Kidney (tissue), 14 donors: Measurements from ENCODE around the gene IL17RB. TPM values are rescaled to one million over a fixed set of nuclear protein-coding genes. Genes with fewer than 3 reads are reported as not detected.

Experiments
- DNase-seq, 5 donors: peaks; one replicate each; pipeline ENCODE4 v3.0.0-alpha.2; 2013 to 2020
- FAIRE-seq: peaks from 2 replicates; lab custom pipeline; 2012; peaks lifted over from hg19 to GRCh38; lab: Jason Lieb, UNC
- H3K27ac ChIP-seq, 2 donors: one replicate each; pipeline ENCODE4 v1.7.0; 2013; ENCODE audit warnings: low read depth in 2 of 2, low read length in 2 of 2, inconsistent platforms in 1 of 2
- H3K27me3 ChIP-seq: one replicate; pipeline ENCODE4 v1.7.1; 2013; ENCODE audit warnings: low read length, inconsistent platforms; ENCODE audit not compliant: control insufficient read depth, insufficient read depth
- H3K36me3 ChIP-seq, 3 donors: one replicate each; pipeline versions ENCODE4 v1.7.0 to v1.7.1; 2013; ENCODE audit warnings: low read length in 3 of 3, control low read depth in 1 of 3, inconsistent platforms in 1 of 3; ENCODE audit not compliant: insufficient read depth in 3 of 3, control insufficient read depth in 2 of 3
- H3K4me1 ChIP-seq, 3 donors: one replicate each; pipeline versions ENCODE4 v1.7.0 to v1.7.1; 2013; ENCODE audit warnings: low read length in 3 of 3, inconsistent platforms in 1 of 3, low read depth in 1 of 3; ENCODE audit not compliant: control insufficient read depth in 2 of 3, insufficient read depth in 2 of 3
- H3K4me3 ChIP-seq, 3 donors: one replicate each; pipeline versions ENCODE4 v1.7.0 to v1.8.1; 2013; ENCODE audit warnings: low read length in 3 of 3, control low read depth in 1 of 3, inconsistent platforms in 1 of 3
- H3K9ac ChIP-seq, 3 donors: one replicate each; pipeline versions ENCODE4 v1.7.0 to v1.7.1; 2013; ENCODE audit warnings: low read length in 3 of 3, control low read depth in 1 of 3, inconsistent platforms in 1 of 3
- H3K9me3 ChIP-seq, 3 donors: one replicate each; pipeline versions ENCODE4 v1.7.0 to v1.7.1; 2013; ENCODE audit warnings: low read length in 3 of 3, control low read depth in 1 of 3, inconsistent platforms in 1 of 3; ENCODE audit not compliant: control insufficient read depth in 2 of 3, insufficient read depth in 1 of 3
- intact Hi-C: fragments of 100-400 bp; cut with DNase I; formaldehyde crosslinking; loops from one replicate; pipeline ENCODE4 v1.11.1; 2022
- polyA plus RNA-seq: library from polyadenylated mRNA; stranded (reverse); fragments of 350-450 nt; fragmentation: Illumina TruSeq; extraction: RNeasy Lipid Tissue Mini Kit (QIAGEN cat#74804); gene quantifications from one replicate; pipeline ENCODE4 v1.2.3, GENCODE V29; 2014; ENCODE audit warnings: low read depth, low replicate concordance; ENCODE audit not compliant: insufficient read depth
- total RNA-seq: library from RNA; stranded (reverse); fragmentation: NEBNext Ultra II Directional; extraction: Animal tissue kit (Norgen Biotek cat#: 25700); gene quantifications from one replicate; pipeline ENCODE4 v1.2.1, GENCODE V29; 2021
- TF ChIP-seq, protein P1 (sequence below): IDR thresholded peaks from 3 replicates; pipeline ENCODE4 v1.5.1; 2012; ENCODE audit warnings: mild to moderate bottlenecking, moderate library complexity, borderline replicate concordance; ENCODE audit not compliant: insufficient read depth; ENCODE audit errors: extremely low read depth
- donor health status: control.
- donor health status: control.
- donor health status: control.
- donor health status: control.
- donor health status: control.
- donor health status: DM: yes; HTN: yes; CAD: no.
- donor health status: Normal renal cell carcinoma (clear cell type).

IL17RB gene
- total and polyA plus RNA-seq, 2 donors from 2014 or later: 27.7 to 87.4 TPM

DNA sequence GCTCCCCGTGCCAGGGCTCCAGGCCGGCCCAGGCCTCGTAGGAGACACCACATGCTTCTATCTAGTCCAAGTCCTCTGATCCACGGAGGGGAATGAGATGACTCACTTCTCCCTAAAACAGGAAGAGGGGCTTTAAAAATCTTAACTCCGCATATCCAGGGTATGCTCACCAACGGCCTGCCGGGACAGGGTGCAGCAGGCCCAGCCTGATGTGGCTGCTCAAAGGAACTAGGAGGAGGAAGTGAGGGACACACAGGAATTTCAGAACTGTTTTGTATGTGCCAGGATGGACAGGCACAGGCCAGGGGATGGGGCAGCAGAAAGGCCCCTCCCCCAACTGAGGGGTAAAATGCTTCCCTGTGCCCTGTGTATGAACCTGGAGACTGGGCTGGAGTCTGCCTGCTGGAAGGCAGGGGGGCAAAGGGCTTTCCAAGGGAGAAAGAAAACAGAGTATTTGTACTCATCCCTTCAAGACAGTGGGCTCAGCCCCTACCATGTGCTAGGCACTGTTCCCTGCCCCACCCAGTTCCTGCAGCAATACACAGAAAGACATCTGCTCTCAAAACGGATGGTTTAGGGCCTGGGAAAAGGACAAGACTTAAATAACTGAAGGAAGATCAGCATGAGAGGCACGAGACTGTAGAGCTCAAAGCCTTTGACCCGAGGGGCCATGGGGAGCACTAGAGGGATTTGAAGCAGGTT is 22.3 kb upstream of the IL17RB start:
- Histone ChIP-seq H3K4me1 (no peaks in the 10 kb centered on the region), H3K9ac (no peak overlapping the region), H3K4me3 (no peak overlapping the region), H3K36me3 (peaks cover 0 to 31% (median 9%) of the 10 kb centered on the region in 3 donors), H3K27ac (no peak overlapping the region), H3K27me3 (no peaks in the 10 kb centered on the region), H3K9me3 (no peaks in the 10 kb centered on the region)
- FAIRE-seq: no peak
- intact Hi-C loops: no loop called here
- TF ChIP-seq, protein P1, sequence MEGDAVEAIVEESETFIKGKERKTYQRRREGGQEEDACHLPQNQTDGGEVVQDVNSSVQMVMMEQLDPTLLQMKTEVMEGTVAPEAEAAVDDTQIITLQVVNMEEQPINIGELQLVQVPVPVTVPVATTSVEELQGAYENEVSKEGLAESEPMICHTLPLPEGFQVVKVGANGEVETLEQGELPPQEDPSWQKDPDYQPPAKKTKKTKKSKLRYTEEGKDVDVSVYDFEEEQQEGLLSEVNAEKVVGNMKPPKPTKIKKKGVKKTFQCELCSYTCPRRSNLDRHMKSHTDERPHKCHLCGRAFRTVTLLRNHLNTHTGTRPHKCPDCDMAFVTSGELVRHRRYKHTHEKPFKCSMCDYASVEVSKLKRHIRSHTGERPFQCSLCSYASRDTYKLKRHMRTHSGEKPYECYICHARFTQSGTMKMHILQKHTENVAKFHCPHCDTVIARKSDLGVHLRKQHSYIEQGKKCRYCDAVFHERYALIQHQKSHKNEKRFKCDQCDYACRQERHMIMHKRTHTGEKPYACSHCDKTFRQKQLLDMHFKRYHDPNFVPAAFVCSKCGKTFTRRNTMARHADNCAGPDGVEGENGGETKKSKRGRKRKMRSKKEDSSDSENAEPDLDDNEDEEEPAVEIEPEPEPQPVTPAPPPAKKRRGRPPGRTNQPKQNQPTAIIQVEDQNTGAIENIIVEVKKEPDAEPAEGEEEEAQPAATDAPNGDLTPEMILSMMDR: no peak
- DNase-seq: no peak

DNA sequence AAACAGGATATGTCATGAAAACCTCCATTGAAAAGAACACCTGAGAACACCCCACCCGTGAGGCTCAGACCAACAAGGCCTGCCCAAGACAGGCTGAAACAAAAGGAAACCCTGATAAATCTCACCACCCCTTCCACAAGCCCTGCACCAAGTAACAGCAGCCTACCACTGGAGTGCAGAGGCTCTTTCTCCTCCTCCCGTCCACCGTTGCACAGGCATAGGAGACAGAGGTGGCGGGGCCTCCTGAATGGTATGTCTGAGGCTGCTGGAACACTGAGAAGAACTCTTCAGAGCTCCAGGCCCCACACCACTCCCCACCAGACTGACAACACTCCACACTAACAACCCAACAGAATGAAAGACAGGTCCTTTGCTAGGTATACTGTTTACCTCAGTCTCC is 21.6 kb upstream of the IL17RB start:
- no peak for DNase-seq
- no peak overlapping the region for H3K4me3 ChIP-seq
- intact Hi-C loops: no loop called here
- TF ChIP-seq, protein P1: no peak
- H3K4me1 ChIP-seq: no peaks in the 10 kb centered on the region
- no peaks in the 10 kb centered on the region for H3K9me3 ChIP-seq
- FAIRE-seq: no peak
- no peak overlapping the region for H3K9ac ChIP-seq
- peaks cover 0 to 24% (median 6%) of the 10 kb centered on the region in 3 donors for H3K36me3 ChIP-seq
- H3K27ac ChIP-seq: no peak overlapping the region
- H3K27me3 ChIP-seq: no peaks in the 10 kb centered on the region

DNA sequence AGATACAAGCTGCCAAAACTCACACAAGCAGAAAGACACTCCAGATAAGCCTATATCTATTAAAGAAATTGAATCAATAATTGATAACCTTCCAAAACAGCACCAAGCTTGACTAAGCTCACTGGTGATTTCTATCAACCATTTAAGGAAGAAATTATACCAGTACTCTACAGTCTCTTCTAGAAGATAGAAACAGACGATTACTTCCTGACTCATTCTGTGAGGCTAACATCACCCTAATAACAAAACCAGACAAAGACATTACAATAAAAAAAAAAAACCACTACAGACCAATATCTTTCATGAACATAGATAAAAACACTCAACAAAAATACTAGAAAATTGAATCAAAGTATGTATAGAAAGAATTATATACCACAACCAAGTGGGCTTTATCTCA is 20.3 kb upstream of the IL17RB start:
- Histone ChIP-seq H3K9ac (no peak overlapping the region), H3K9me3 (no peaks in the 10 kb centered on the region), H3K4me1 (no peaks in the 10 kb centered on the region), H3K4me3 (no peak overlapping the region), H3K27me3 (no peaks in the 10 kb centered on the region), H3K27ac (no peak overlapping the region), H3K36me3 (peaks cover 0 to 15% (median 1%) of the 10 kb centered on the region in 3 donors)
- DNase-seq (no peak), FAIRE-seq (no peak)
- intact Hi-C loops: no loop called here
- TF ChIP-seq, protein P1: no peak

DNA sequence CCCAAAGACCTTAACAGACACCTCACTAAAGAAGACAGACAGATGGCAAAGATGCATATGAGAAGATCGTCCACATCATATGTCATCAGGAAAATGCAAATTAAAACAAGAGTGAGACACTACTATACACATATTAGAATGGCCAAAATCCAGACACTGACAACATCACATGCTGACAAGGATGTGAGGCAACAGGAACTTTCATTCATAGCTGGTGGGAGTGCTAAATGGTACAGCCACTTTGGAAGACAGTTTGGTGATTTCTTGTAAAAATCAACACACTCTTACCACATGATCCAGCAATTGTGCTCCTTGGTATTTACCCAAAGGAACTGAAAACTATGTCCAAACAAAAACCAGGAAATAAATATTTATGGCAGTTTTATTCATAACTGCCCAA is 17.8 kb upstream of the IL17RB start:
- Histone ChIP-seq H3K9me3 (no peaks in the 10 kb centered on the region), H3K27ac (no peak overlapping the region), H3K36me3 (no peaks in the 10 kb centered on the region), H3K4me1 (no peaks in the 10 kb centered on the region), H3K27me3 (no peaks in the 10 kb centered on the region), H3K4me3 (no peak overlapping the region), H3K9ac (no peak overlapping the region)
- DNase-seq: no peak
- TF ChIP-seq, protein P1: no peak
- FAIRE-seq: no peak
- intact Hi-C loops: no loop called here
